ENCODE measurements around the gene METAP1. TPM values are rescaled to one million over a fixed set of nuclear protein-coding genes. Genes with fewer than 3 reads are reported as not detected.

METAP1 gene
- total RNA-seq, 3 donors from 2014 or later = 53.7 to 70.1 (median 55.0) TPM

DNA sequence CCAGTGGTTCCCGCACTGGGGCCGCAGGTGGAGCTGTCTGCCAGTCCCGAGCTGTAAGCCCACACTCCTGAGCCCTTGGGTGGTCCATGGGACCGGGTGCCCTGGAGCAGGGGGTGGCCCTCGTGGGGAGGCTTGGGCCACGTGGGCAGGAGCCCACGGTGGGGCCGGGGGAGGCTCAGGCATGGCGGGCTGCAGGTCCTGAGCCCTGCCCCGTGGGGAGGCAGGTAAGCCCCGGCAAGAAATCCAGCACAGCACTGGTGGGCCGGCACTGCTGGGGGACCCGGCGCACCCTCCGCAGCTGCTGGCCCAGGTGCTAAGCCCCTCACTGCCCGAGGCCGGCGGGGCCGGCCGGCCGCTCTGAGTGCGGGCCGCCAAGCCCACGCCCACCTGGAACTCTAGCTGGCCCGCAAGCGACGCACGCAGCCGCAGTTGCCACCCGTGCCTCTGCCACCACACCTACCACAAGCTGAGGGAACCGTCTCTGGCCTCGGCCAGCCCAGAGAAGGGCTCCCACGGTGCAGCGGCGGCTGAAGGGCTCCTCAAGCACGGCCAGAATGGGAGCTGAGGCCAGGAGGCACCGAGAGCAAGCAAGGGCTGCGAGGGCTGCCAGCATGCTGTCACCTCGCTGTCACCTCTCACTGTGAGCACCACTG is 2.0 kb upstream of the METAP1 start:
- intact Hi-C loops (cut with DNase I, micrococcal nuclease) = no loop called here
- no peaks in the 10 kb centered on the region for H3K9me3 ChIP-seq
- ATAC-seq (no peak), DNase-seq (peak in 2 of 3 donors; percentile 33 to 56)
- H3K4me3 ChIP-seq = no peak overlapping the region
- peaks cover 21% of the 10 kb centered on the region for H3K4me1 ChIP-seq (ENCODE audit: low read depth)
- H3K36me3 ChIP-seq (ENCODE audit: low read depth) = no peaks in the 10 kb centered on the region
- TF ChIP-seq, protein P1, sequence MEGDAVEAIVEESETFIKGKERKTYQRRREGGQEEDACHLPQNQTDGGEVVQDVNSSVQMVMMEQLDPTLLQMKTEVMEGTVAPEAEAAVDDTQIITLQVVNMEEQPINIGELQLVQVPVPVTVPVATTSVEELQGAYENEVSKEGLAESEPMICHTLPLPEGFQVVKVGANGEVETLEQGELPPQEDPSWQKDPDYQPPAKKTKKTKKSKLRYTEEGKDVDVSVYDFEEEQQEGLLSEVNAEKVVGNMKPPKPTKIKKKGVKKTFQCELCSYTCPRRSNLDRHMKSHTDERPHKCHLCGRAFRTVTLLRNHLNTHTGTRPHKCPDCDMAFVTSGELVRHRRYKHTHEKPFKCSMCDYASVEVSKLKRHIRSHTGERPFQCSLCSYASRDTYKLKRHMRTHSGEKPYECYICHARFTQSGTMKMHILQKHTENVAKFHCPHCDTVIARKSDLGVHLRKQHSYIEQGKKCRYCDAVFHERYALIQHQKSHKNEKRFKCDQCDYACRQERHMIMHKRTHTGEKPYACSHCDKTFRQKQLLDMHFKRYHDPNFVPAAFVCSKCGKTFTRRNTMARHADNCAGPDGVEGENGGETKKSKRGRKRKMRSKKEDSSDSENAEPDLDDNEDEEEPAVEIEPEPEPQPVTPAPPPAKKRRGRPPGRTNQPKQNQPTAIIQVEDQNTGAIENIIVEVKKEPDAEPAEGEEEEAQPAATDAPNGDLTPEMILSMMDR (IDR thresholded peaks at IDR 0.05) = no peak

DNA sequence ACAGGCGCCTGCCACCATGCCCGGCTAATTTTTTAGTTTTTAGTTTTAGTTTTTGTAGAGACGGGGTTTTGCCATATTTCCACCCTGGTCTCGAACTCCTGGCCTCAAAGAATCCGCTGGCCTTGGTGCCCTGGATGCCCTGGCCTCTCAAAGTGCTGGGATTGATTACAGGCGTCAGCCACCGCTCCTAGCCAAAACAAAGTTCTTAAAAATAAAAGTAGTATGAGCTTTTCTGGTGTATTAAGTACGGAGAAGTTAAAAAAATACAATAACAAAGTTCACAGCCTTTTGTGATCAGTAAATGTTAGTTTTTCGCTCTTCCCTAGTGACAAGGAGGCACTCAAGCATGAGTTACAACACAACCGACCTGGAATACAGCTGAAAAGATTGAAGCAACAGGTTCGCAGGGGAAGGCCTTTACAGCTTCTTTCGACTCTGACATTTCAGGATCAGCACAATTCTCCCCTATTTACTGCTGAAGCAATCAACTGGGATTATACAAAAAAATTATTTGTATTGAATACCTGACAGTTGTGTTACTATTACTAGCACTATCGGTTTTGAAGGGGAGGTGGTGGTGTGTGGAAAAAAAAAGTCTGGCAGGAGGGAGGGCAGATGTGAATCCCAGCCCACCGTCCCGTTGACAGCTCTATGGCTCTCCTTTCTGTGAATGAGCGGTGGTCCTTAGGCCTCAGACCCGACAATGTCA is 893 bp upstream of the METAP1 start:
- Histone ChIP-seq H3K9me3 (no peaks in the 10 kb centered on the region), H3K36me3 (ENCODE audit: low read depth) (no peaks in the 10 kb centered on the region), H3K4me1 (ENCODE audit: low read depth) (peaks cover 21% of the 10 kb centered on the region), H3K4me3 (no peak overlapping the region)
- no peak for DNase-seq
- intact Hi-C loops (cut with DNase I, micrococcal nuclease) = no loop called here
- TF ChIP-seq, protein P1 (IDR thresholded peaks at IDR 0.05) = no peak
- ATAC-seq = no peak

DNA sequence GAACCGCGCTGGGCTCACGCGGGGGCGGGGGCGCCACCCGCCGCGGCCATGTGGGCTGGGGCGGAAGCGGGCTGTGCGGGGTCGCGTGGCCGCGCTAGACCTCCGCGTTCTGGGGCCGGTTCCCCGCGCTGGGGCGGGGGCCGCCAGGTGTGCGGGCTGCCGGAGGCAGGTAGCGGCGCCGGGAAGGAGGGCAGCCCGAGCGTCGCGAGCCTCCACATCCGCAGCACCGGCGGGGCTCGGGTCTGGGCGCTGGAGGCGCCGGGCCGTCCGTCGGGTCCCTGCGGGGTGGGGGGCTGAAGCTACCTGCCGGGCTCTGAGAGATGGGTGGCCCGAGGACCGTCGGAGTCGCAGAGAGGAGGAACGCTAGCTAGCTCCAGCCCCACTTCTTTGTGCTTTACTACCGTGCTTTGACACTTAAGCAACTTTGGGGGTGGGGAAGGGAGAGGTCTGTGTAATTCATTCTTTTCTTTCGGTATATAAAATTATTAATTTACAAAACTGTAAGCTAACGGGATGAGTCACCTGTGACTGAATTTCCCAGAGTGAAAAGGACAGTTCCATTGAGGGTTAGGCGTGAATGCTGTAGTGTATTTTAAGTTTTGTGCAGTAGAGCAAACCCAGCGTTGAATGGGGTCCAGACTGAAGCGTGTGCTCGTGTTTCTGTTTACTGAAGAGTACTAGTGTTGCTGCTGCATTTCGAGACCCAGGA is 689 bp downstream of the METAP1 start:
- Histone ChIP-seq H3K4me3 (peak overlapping the region; percentile 97), H3K4me1 (ENCODE audit: low read depth) (peaks cover 21% of the 10 kb centered on the region), H3K9me3 (no peaks in the 10 kb centered on the region), H3K36me3 (ENCODE audit: low read depth) (no peaks in the 10 kb centered on the region)
- intact Hi-C loops (cut with DNase I, micrococcal nuclease) = no loop called here
- peak in 2 of 3 donors; percentile 33 to 70 for DNase-seq
- peak; percentile 2 for ATAC-seq
- TF ChIP-seq, protein P1 (IDR thresholded peaks at IDR 0.05) = no peak

GRCh38 chr4:98996765-98997068 is 1.2 kb downstream of the METAP1 start:
- H3K4me3 ChIP-seq = peak overlapping the region; percentile 97
- no peak for DNase-seq
- H3K9me3 ChIP-seq = no peaks in the 10 kb centered on the region
- intact Hi-C loops (cut with DNase I, micrococcal nuclease) = no loop called here
- H3K4me1 ChIP-seq (ENCODE audit: low read depth) = peaks cover 21% of the 10 kb centered on the region
- H3K36me3 ChIP-seq (ENCODE audit: low read depth) = no peaks in the 10 kb centered on the region
- TF ChIP-seq, protein P1 (IDR thresholded peaks at IDR 0.05) = no peak
- no peak for ATAC-seq

- intact Hi-C loops (cut with DNase I, micrococcal nuclease) = no loop called here
- TF ChIP-seq, protein P1 (IDR thresholded peaks at IDR 0.05) = no peak
- Histone ChIP-seq H3K36me3 (ENCODE audit: low read depth) (no peaks in the 10 kb centered on the region), H3K4me1 (ENCODE audit: low read depth) (peaks cover 21% of the 10 kb centered on the region), H3K9me3 (no peaks in the 10 kb centered on the region), H3K4me3 (no peak overlapping the region)
- ATAC-seq (no peak), DNase-seq (no peak)
Observed at GRCh38 chr4:98997166-98997565, 1.6 kb downstream of the METAP1 start.

Measured in mucosa of descending colon (tissue), 3 donors.